Psoas muscle (tissue), 8 donors: Measurements from ENCODE around the gene TTN. TPM values are rescaled to one million over a fixed set of nuclear protein-coding genes. Genes with fewer than 3 reads are reported as not detected.

Experiments used
- ATAC-seq, 4 donors: fragments of 200-7000 bp; cut with Tn5 transposase; one replicate each; pipeline ENCODE4 v1.9.1; 2020; ENCODE audit warnings: moderate library complexity in 3 of 4, mild to moderate bottlenecking in 2 of 4
- DNase-seq, 2 donors: peaks; one replicate each; pipeline ENCODE4 v3.0.0-alpha.2; 2020
- H3K27ac ChIP-seq: fragments of 200-600 bp; one replicate; pipeline ENCODE4 v1.8.0; 2022
- H3K27me3 ChIP-seq, 3 donors: fragments of 200-600 bp in 1 of 3; one replicate each; pipeline versions ENCODE4 v1.6.1 to v1.8.0; 2013 to 2022; ENCODE audit warnings: low read length in 2 of 3, mild to moderate bottlenecking in 2 of 3, moderate library complexity in 1 of 3; ENCODE audit not compliant: insufficient read depth in 3 of 3
- H3K36me3 ChIP-seq, 2 donors: fragments of 200-600 bp in 1 of 2; one replicate each; pipeline versions ENCODE4 v1.6.1 to v1.8.0; 2013 to 2022; ENCODE audit warnings: low read depth in 1 of 2, mild to moderate bottlenecking in 1 of 2, moderate library complexity in 1 of 2; ENCODE audit not compliant: insufficient read depth in 1 of 2
- H3K4me1 ChIP-seq: fragments of 200-600 bp; one replicate; pipeline ENCODE4 v1.8.0; 2022
- H3K4me3 ChIP-seq: fragments of 200-600 bp; one replicate; pipeline ENCODE4 v1.8.0; 2022; ENCODE audit warnings: mild to moderate bottlenecking
- H3K9me3 ChIP-seq: fragments of 200-600 bp; one replicate; pipeline ENCODE4 v1.8.0; 2022
- WGBS, 3 donors: extraction: QIAGEN DNeasy Blood & Tissue Kit; methylation state at CpG; one replicate each; pipeline versions ENCODE4 v1.1.6 to v1.1.7; 2013; 5-methylcytosine and 5-hydroxymethylcytosine counted together
- intact Hi-C, 2 donors: fragments of 100-400 bp; cut with DNase I; formaldehyde crosslinking; loops; one replicate each; pipeline versions ENCODE4 v1.11.0 to v1.14.2; 2022
- polyA plus RNA-seq, 3 donors: library from polyadenylated mRNA; stranded (reverse); fragments of 200-250 nt; gene quantifications; one replicate each; pipeline ENCODE4 v1.2.3, GENCODE V29; 2013
- total RNA-seq, 4 donors: library from RNA; stranded (reverse); fragmentation: NEBNext Ultra II Directional in 2 of 4; extraction: Animal tissue kit (Norgen Biotek cat#: 25700) in 2 of 4; gene quantifications; one replicate each; pipeline versions ENCODE4 v1.2.1 to v1.2.4, GENCODE V29; 2021 to 2023
- TF ChIP-seq, protein P1 (sequence below): fragments of 200-600 bp; IDR thresholded peaks from one replicate; pipeline ENCODE4 v1.8.0; 2022; ENCODE audit warnings: antibody characterized with exemption
- donor health status: healthy with polysubstance abuse.
- donor health status: DM: no; HTN: no; CAD: no; lungs with moderate emphysema.
- donor health status: Bipolar disorder and iron deficiency.
- donor health status: healthy.
- donor health status: DM: yes; HTN: yes; CAD: no.
- donor health status: DM: no; HTN: no; CAD: no.
- donor health status: DM: no; HTN: no; CAD: no.
- donor health status: DM: yes; HTN: yes; CAD: no.

The TTN gene
- total and polyA plus RNA-seq, 7 donors = 137 to 7,650 (median 4,462) TPM

DNA sequence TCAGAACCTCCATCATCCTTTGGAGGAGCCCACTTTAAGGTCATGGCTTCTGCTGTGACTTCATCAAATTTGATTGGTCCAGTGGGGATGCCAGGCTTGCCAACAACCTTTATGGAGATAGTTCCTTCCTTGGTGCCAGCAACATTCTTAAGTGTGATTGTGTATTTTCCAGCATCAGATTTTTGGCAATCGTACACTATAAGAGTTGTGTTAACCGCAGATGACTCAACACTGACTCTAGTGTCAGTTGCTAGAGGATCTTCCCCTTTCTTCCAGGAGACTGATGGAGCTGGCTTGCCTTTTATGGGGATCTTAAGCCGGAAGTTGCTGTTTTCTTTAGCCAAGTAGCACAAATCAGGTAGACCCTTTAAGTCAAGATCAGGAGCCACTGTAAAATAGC, 228.2 kb downstream of the TTN start:
- WGBS, 3 donors = 50 to 71% (median 60%) methylated on average over 3 of the region's 3 CpGs
- Histone ChIP-seq H3K36me3 (peaks cover 21 to 100% of the 10 kb centered on the region in 2 donors), H3K27me3 (no peaks in the 10 kb centered on the region), H3K4me3 (no peak overlapping the region), H3K4me1 (peaks cover 11% of the 10 kb centered on the region), H3K9me3 (no peaks in the 10 kb centered on the region), H3K27ac (peak overlapping the region; percentile 54)
- TF ChIP-seq, protein P1, sequence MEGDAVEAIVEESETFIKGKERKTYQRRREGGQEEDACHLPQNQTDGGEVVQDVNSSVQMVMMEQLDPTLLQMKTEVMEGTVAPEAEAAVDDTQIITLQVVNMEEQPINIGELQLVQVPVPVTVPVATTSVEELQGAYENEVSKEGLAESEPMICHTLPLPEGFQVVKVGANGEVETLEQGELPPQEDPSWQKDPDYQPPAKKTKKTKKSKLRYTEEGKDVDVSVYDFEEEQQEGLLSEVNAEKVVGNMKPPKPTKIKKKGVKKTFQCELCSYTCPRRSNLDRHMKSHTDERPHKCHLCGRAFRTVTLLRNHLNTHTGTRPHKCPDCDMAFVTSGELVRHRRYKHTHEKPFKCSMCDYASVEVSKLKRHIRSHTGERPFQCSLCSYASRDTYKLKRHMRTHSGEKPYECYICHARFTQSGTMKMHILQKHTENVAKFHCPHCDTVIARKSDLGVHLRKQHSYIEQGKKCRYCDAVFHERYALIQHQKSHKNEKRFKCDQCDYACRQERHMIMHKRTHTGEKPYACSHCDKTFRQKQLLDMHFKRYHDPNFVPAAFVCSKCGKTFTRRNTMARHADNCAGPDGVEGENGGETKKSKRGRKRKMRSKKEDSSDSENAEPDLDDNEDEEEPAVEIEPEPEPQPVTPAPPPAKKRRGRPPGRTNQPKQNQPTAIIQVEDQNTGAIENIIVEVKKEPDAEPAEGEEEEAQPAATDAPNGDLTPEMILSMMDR = no peak
- DNase-seq (no peak), ATAC-seq (peak; percentile 29 to 43 (median 34))
- intact Hi-C loops = no loop called here

DNA sequence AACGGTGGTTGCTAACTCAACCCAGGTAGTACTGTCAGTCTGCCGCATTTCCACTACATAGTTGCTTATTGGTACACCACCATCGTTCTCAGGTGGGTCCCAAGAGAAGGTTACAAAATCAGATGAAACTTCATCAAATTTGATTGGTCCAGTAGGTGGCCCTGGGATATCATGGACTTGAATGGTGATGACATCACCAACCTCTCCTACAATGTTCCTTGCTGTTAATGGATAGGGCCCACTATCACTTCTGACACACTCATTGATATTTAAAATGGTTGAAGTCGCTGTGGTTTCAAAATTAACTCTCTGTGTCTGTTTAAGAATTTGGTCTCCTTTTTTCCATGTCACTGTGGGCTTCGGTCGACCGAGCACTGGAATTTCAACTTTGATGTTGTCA, 232.4 kb downstream of the TTN start:
- Histone ChIP-seq H3K36me3 (peaks cover 39 to 100% of the 10 kb centered on the region in 2 donors), H3K4me3 (no peak overlapping the region), H3K27ac (peak overlapping the region; percentile 50), H3K27me3 (no peaks in the 10 kb centered on the region), H3K9me3 (no peaks in the 10 kb centered on the region), H3K4me1 (peaks cover 30% of the 10 kb centered on the region)
- DNase-seq (no peak), ATAC-seq (peak in 2 of 4 donors; percentile 10 to 11)
- TF ChIP-seq, protein P1 = no peak
- 60 to 79% (median 62%) methylated on average over 7 of the region's 7 CpGs for WGBS, 3 donors
- intact Hi-C loops = no loop called here

DNA sequence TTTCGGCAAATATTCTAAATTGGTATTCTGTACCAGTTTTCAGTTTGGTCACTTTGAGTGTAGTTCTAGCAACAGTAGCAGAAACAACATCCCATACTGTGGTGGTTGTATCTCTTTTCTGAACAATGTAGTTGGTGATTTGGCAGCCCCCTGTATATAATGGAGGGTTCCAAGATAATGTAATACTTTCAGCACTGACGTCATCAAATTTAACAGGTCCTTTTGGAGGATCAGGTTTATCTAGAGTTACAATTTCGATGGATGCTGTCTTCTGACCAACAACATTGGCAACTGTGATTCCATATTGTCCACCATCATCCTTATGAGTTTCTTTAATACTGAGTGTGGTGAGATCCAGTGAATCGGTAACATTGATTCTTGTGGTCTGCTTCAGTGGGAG, 239.0 kb downstream of the TTN start:
- Histone ChIP-seq H3K4me1 (peaks cover 43% of the 10 kb centered on the region), H3K4me3 (no peak overlapping the region), H3K9me3 (no peaks in the 10 kb centered on the region), H3K27ac (no peak overlapping the region), H3K27me3 (no peaks in the 10 kb centered on the region), H3K36me3 (peaks cover 55 to 100% of the 10 kb centered on the region in 2 donors)
- TF ChIP-seq, protein P1 = no peak
- ATAC-seq = no peak
- intact Hi-C loops = no loop called here
- DNase-seq = no peak
- WGBS, 3 donors = 60 to 80% (median 67%) methylated on average over 4 of the region's 4 CpGs

DNA sequence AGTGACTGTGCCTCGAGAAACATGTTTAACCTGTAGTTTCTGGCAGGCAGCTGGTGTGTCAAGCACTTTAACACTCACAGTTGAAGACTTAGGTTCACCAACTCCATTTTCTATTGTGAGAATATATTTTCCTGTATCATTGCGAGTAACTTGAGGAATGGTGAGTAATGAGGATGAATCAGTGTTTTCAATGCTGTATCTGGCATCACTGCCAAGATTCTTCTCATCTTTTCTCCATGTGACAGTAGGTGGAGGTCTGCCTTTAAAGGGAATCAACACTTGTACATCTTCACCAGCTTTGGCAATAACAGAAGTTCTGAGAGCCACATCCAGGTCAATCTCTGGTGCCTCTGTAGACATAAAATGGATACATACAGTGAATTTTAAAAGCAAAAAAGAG, 254.2 kb downstream of the TTN start:
- DNase-seq (no peak), ATAC-seq (peak; percentile 50 to 71 (median 64))
- TF ChIP-seq, protein P1 = no peak
- H3K9me3 ChIP-seq = no peaks in the 10 kb centered on the region
- peak overlapping the region; percentile 74 for H3K27ac ChIP-seq
- WGBS, 3 donors = 47 to 59% (median 48%) methylated on average over 2 of the region's 2 CpGs
- peaks cover 41 to 100% of the 10 kb centered on the region in 2 donors for H3K36me3 ChIP-seq
- intact Hi-C loops = no loop called here
- peaks cover 31% of the 10 kb centered on the region for H3K4me1 ChIP-seq
- no peaks in the 10 kb centered on the region for H3K27me3 ChIP-seq
- no peak overlapping the region for H3K4me3 ChIP-seq

DNA sequence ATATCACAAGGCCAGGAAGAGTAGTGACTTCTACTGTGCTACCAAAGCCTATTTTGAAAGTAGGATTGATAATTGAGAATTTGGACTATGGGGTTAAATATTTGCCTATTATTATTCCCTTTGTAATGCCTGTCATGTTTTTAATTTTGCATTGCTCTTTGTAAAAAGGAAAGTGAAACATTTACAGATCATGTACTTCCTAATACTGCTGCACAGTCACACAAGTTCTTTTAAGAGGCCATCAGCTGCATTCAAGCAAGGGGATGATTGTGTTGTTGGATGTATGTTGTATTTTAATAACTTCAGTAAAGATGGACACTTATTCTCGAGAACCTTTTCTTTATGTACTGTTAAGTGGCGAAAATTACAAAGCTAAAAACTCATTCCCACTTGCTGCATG, 256.9 kb downstream of the TTN start:
- 90 to 96% (median 92%) methylated on average over 2 of the region's 2 CpGs for WGBS, 3 donors
- ATAC-seq (no peak), DNase-seq (no peak)
- H3K27me3 ChIP-seq = no peaks in the 10 kb centered on the region
- TF ChIP-seq, protein P1 = no peak
- H3K4me3 ChIP-seq = no peak overlapping the region
- H3K4me1 ChIP-seq = peaks cover 25% of the 10 kb centered on the region
- no peaks in the 10 kb centered on the region for H3K9me3 ChIP-seq
- intact Hi-C loops = no loop called here
- H3K27ac ChIP-seq = peak overlapping the region; percentile 74
- H3K36me3 ChIP-seq = peaks cover 31 to 100% of the 10 kb centered on the region in 2 donors
